Stomach (tissue), 4 donors: ENCODE results near the gene IL21R.

Experiments
- CTCF ChIP-seq, 7 experiments: fragments of 450-650 bp in 4 of 7; fragments of 200-600 bp in 3 of 7; sonication (generic) in 3 of 7; IDR thresholded peaks; one replicate each; pipeline ENCODE4 v1.5.1; 2016 to 2019; ENCODE audit warnings: antibody characterized with exemption in 7 of 7, control low read depth in 2 of 7, mild to moderate bottlenecking in 1 of 7
- EP300 ChIP-seq: sonication (generic); formaldehyde crosslinking; IDR thresholded peaks from one replicate; pipeline ENCODE4 v1.6.1; 2017; ENCODE audit warnings: antibody characterized with exemption
- POLR2A ChIP-seq, 4 donors: fragments of 450-650 bp; IDR thresholded peaks; one replicate each; pipeline ENCODE4 v1.6.1; 2016; ENCODE audit warnings: antibody characterized with exemption in 4 of 4, control low read depth in 2 of 4, mild to moderate bottlenecking in 1 of 4, moderate library complexity in 1 of 4
- POLR2AphosphoS5 ChIP-seq, 3 donors: sonication (generic); formaldehyde crosslinking; IDR thresholded peaks; one replicate each; pipeline ENCODE4 v1.6.1; 2016; ENCODE audit warnings: antibody characterized with exemption in 3 of 3

DNA sequence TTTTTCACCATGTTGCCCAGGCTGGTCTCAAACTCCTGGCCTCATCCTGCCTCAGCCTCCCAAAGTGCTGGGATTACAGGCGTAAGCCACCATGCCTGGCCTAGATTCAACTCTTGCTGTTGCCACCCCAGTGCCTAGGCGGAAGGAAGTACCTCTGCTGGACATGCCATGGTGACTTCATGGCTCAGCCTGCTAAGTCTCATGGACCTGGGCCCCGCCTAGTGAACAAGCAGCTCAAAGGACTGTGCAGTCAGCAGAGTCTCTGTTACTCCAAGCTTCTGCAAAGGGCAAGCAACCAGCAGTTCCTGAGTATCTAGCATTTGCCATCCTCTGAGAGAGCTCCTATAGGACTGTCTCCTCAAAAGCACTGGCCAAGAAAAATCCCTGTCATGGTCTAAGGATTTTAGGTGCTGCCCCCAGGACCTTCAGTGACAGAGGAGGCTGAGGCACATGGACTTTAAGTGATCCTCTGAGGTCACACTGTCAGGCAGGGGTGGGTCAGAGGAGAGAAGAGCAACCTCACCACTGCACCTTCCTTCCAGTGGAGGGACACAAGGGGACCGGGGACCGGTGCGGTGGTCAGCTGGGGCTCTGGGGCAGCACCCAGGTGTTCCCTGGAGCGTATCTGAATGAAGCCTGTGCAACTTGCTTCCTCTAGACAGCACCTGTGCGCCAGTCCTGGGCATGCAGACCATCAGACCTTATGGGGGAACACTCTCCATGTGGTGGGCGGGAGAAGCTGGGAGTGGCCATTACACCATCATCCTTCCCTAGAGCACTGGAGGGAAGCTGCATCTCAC is 71.3 kb downstream of the IL21R start:
- TF ChIP-seq POLR2A (IDR thresholded peaks at IDR 0.05) (no peak), CTCF (IDR thresholded peaks at IDR 0.05) (no peak), EP300 (no peak), POLR2AphosphoS5 (IDR thresholded peaks at IDR 0.05) (no peak)
